ENCODE measurements around the gene RASD2.

- no peak for TF ChIP-seq EZH2 (IDR thresholded peaks at IDR 0.05; ENCODE audit: borderline replicate concordance, insufficient read depth, low read depth, low read length, poor library complexity, severe bottlenecking)
- TF ChIP-seq, protein P1, sequence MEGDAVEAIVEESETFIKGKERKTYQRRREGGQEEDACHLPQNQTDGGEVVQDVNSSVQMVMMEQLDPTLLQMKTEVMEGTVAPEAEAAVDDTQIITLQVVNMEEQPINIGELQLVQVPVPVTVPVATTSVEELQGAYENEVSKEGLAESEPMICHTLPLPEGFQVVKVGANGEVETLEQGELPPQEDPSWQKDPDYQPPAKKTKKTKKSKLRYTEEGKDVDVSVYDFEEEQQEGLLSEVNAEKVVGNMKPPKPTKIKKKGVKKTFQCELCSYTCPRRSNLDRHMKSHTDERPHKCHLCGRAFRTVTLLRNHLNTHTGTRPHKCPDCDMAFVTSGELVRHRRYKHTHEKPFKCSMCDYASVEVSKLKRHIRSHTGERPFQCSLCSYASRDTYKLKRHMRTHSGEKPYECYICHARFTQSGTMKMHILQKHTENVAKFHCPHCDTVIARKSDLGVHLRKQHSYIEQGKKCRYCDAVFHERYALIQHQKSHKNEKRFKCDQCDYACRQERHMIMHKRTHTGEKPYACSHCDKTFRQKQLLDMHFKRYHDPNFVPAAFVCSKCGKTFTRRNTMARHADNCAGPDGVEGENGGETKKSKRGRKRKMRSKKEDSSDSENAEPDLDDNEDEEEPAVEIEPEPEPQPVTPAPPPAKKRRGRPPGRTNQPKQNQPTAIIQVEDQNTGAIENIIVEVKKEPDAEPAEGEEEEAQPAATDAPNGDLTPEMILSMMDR (IDR thresholded peaks at IDR 0.05): no peak
These were observed 30.1 kb downstream of the RASD2 start for GRCh38 chr22:35570686-35571194.

Data from B cell (primary cell).